ENCODE data around the gene ZSCAN5A.

GRCh38 chr19:56355517-56355916, 40.9 kb upstream of the ZSCAN5A start:
- TF ChIP-seq CTCF (IDR thresholded peaks at IDR 0.05) (no peak), POLR2AphosphoS5 (IDR thresholded peaks at IDR 0.05) (no peak), EP300 (IDR thresholded peaks at IDR 0.05) (no peak), POLR2A (IDR thresholded peaks at IDR 0.05) (no peak)
